ENCODE data around the gene ANKRD44.
A peak's percentile ranks its signal among the peaks of the same experiment; 100 is the strongest.

The ANKRD44 gene

GRCh38 chr2:196985511-196986183 is 324.9 kb downstream of the ANKRD44 start:
- DNase-seq (ENCODE audit: low spot score) = no peak

DNA sequence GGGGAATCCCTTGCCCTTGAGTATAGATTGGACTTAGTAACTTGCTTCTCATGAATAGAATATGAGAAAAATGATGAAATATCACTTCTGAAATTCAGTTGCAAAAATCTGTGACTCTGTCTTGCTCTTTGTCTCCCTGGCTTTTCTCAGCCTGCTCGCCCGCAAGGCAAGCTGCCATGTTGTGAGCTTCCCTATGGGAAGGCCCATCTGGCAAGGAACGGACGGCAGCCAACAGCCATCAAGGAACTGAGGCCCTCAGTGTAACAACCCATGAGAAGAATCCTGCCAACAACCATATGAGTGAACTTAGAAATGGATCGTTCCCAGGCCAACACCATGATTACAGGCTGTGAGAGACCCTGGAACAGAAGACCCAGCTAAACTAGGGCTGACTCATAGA is 325.7 kb downstream of the ANKRD44 start:
- DNase-seq (ENCODE audit: low spot score) = no peak

DNA sequence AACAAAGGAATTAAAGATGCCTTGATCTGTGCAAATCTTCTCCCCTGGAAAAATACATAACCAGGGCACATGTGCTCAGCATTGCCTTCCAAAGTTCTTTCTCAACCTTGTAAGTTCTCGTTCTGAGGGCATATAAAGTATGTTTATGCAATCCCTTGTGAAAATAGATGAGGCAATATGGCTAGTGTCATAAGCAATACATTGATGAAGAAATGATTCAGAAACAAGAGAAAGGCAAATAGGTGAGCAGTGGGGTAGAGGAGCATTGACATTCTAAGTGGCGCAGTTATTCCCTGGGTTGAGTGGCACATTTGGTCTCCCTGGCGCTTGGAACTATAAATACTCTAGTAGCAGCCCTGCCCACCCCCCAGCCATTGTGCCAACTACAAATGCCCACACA is 326.6 kb downstream of the ANKRD44 start:
- no peak for DNase-seq (ENCODE audit: low spot score)

- no peak for DNase-seq (ENCODE audit: low spot score)
Observed at GRCh38 chr2:196980473-196980872, 330.1 kb downstream of the ANKRD44 start.

DNA sequence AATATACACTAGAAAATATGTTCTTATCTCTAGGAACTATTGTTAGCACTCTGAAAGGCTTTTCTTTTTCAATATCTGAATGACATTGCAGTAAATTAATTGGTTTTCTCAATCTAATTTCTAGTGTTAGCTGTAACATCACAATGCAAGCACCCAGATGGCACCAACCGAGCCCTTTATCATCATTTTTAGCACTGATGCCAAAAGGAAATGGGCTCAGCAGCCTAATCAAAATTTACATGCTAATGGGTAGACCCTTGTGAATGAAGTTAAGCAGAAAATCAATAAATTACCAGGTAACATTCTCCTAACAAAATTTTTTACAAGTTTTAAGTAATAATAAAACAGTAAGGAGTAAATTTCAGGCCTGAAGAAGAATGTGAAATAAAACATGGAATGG is 330.6 kb downstream of the ANKRD44 start:
- no peak for DNase-seq (ENCODE audit: low spot score)

DNA sequence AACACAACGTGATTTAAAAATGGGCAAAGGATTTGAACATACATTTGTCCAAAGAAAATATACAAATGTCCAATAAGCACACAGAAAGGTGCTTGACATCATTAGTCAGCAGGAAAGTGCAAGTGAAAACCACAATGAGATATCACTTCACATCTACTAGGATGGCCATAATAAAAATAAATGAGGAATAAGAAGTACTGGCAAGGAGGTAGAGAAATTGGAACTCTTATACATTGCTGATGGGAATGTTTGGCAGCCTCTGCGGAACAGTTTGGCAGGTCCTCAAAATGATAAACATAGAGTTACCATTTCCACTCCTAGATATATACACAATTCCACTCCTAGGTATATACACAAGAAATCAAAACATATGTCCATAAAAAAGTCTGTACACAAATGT is 333.1 kb downstream of the ANKRD44 start:
- DNase-seq (ENCODE audit: low spot score) = no peak

DNA sequence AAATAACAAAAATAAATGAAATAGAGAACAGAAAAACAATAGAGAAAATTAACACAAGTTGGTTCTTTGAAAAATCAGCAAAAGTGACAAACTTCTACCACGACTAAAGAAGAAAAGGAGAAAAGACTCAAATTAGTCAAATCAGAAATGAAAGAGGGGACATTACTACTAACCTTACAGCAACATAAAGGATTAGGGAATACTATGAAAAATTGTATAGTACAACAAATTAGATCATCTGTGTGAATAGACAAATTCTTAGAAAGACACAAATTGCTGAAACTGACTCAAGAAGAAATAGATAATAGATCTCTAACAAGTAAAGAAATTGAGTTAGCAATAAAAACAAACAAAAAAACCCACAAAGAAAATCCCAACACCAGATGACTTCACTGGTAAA is 335.6 kb downstream of the ANKRD44 start:
- DNase-seq (ENCODE audit: low spot score) = no peak

- DNase-seq (ENCODE audit: low spot score) = no peak
Observed at GRCh38 chr2:196971574-196972279, 338.9 kb downstream of the ANKRD44 start.

DNA sequence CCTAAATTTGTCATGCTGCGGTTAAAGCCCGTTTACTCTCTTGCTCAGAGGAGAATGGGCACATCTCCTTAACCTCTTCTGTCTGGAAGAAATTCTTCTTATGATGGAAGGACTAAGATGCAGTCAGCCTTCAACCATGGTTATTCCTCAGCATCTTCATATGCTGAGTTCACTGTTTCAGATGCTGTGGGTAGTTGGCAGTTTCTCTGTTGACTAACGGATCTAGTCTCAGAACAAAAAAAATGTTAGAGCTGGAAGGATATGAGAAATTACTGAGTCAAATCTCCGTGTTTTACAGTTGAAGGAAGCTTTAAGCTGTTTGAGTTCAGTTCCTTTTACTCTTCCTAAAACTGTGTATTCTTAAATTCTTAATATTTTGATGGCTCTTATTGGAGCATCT is 340.5 kb downstream of the ANKRD44 start:
- no peak for DNase-seq (ENCODE audit: low spot score)

DNA sequence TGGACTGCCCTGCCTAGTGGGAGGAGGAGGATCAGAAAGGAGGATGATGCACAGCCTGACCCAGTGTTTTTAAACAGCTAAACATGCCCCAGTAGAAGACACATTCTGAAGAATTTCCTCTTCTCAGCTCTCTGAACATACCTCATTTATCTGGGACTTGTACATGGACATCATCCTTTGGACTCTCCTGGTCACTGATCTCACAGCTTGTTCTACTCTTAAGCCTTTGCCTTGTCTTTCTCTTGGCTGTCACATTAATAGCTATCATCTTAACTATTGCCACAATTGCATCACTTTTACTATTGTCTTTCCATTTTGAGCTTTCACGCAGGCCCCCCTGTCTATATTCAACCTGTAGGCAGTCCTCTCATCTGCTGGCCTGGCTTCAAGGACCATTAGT is 342.1 kb downstream of the ANKRD44 start:
- DNase-seq (ENCODE audit: low spot score) = no peak

GRCh38 chr2:196967775-196968174 is 342.8 kb downstream of the ANKRD44 start:
- no peak for DNase-seq (ENCODE audit: low spot score)

DNA sequence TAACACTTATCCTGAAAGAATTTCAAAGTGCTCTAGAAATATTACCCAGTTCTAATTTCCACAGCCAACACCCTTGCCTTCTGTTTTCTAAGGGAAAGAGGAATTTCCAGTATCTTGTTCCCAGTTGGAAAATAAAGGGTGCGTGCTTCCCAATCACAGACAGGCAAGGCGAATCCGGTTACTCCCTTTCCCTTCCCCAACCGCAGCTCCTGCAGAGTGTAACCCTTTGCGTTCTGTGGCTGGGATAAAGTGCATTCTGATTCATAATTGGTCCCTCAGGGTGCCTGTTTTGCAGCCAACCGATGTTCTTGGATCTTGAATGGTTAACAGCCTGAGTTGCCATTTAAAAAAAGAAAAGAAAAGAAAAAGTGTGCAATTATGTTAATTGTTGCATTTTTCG is 343.5 kb downstream of the ANKRD44 start:
- peak; percentile 51 for DNase-seq (ENCODE audit: low spot score)

- DNase-seq (ENCODE audit: low spot score) = peak; percentile 5
Observed at GRCh38 chr2:196966061-196966460, 344.5 kb downstream of the ANKRD44 start.

DNA sequence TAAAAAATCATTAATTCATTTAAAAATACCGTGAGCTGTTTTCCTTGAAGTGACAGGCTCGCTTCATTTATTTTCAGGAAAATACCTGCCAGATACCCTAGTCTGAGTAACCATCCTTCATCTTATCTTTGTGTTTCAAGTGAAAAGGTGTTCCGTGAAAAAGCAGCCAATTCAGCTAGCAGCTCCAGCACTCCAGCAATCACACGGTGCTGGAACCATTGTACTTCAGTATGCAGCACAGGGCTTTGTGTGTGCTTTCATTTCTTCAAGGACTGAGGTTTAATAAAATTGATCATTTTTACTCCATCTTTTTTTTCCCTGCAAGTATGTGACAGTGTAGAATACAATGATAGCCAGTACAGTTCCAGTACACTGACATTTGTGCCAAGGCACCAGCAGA is 344.9 kb downstream of the ANKRD44 start:
- no peak for DNase-seq (ENCODE audit: low spot score)

DNA sequence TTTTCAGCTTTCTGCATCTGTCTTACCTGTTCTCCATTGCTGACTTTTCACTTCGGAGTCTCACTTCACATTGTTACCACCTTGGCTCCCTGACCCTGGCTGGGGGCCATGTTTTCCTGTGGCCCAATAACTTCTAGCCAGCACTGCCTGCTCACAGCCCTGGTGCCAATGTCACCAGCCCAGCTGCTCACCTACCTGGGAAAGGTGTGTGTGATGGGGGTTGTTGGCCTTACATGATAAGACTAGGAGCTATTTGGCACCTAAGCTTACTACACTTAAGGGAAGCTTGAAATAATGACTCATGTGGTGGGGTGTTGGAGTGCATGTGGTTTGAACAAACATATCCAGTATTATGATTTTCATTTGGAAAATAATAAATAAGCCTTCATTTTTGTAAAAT is 346.6 kb downstream of the ANKRD44 start:
- DNase-seq (ENCODE audit: low spot score) = no peak

GRCh38 chr2:196963043-196963442 is 347.5 kb downstream of the ANKRD44 start:
- no peak for DNase-seq (ENCODE audit: low spot score)

- no peak for DNase-seq (ENCODE audit: low spot score)
Observed at GRCh38 chr2:196962325-196962724, 348.3 kb downstream of the ANKRD44 start.

DNA sequence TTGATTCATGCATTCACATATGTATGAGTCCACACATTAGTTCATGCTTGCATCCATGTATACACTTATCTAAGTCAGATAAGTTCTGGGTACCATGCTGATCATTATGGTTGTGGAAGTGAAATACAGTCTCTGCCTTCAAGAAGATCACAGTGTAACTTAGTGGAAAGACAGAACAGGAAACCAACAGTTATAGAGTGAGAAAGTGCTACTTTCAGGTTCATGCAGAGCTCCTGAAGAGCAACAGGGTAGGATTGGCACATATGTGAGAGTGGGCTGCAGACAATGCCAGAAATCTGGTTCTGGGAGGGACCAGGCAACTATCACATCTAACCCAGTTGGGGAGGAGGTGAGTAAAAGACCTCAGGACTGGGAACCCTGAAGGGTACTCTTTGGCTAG is 348.7 kb downstream of the ANKRD44 start:
- no peak for DNase-seq (ENCODE audit: low spot score)

DNA sequence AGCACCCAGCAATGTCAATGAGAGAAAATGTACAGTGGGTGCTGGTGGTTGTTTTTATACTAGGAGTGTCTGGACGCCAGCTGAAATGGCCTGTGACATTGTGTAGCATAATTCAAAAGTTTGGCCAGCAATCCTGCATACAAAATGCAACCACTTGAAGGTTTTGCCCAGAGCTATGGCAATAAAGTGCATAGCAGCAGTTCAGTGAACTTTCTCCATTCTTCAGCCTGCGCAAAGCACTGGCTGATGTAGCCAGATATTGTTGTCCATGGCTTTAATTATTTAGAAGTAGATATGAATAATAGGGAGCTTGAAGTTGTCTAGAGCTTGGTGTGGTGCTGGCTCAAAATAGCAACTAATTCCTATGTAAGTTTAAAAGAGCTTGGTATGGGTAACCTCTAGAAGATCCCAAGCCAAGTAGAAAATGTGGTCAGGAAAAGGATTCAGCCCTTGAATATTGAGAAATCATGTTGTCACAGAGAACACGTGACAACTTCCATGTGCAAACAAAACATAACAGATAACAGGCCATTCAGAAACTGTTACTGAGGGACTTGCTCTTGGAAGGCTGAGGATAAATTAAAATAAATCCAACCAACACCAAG is 350.7 kb downstream of the ANKRD44 start:
- DNase-seq (ENCODE audit: low spot score) = no peak

DNA sequence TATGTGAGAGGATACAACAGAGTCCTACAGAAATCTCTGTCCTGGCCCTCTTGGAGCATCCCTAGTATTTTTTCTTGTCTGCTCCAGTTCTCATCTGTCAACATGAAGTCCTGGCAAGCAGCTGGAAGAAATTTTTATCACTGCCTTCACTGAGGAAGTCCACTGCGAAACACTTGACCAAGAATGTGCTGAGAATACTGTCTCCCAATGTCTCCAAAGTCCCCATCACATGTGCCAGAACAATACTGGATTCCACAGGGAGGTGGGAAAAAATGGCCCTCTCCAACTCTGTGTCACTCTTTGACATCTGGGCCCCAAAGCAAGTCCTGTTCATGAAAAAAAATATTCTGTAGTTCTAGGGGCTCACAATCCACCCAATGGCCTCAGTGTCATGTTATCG is 351.3 kb downstream of the ANKRD44 start:
- no peak for DNase-seq (ENCODE audit: low spot score)

DNA sequence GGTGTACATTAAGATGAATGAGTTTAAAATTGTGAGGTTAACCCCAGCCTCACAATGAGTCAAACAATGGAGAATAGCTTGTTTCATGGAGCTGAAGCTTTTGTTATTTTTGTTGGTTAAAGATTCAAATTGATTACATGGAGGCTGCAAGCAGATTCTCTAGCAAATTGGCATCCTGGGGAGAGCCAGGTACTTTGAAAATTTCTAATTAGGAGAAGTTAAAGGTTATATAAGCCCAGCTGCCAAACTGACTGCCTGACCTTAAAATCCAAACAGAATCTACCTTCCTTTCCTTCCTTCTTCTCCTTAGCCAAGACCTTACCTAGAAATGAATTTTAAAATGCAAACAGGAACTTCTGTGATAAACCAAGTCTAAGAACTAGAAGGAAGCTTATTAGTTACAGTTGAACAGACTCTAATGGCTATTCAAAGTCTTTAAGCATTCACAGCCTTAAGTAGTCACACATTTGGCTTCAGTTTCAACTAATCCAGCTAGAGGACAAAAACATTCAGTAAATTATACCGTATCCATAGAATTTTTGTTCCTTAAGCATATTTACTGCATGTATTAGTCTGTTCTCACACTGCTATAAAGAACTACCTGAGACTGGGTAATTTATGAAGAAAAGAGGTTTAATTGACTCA is 352.6 kb downstream of the ANKRD44 start:
- DNase-seq (ENCODE audit: low spot score) = no peak

GRCh38 chr2:196957442-196957841 is 353.1 kb downstream of the ANKRD44 start:
- no peak for DNase-seq (ENCODE audit: low spot score)

DNA sequence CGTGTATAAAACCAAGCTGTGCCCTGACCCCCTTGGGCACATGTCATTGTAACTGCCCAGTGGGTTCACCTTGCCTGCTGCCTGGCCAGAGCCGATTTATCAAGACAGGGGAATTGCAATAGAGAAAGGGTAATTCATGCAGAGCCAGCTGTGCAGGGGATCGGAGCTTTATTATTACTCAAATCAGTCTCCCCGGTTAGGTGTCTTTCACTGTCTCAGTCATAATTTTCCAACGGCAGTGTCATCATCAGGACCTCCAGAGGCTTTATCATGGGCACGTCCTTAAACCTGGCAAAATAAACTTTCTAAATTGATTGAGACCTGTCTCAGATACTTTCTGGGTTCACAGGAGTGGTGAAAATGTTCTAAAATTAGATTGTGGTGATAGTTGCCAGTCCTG is 354.5 kb downstream of the ANKRD44 start:
- DNase-seq (ENCODE audit: low spot score) = no peak
